Heart left ventricle (tissue), 13 donors: ENCODE data around the gene RASSF5.

ENCODE experiments used
- CTCF ChIP-seq, 12 donors: fragments of 200-600 bp; sonication (generic) in 4 of 12; IDR thresholded peaks; one replicate each; pipeline versions ENCODE4 v1.5.0 to v1.8.0; 2018 to 2022; ENCODE audit warnings: antibody characterized with exemption in 12 of 12, mild to moderate bottlenecking in 5 of 12
- POLR2A ChIP-seq, 2 donors: fragments of 450-650 bp; IDR thresholded peaks; one replicate each; pipeline ENCODE4 v1.6.1; 2017; ENCODE audit warnings: antibody characterized with exemption in 2 of 2, mild to moderate bottlenecking in 2 of 2, moderate library complexity in 2 of 2
- donor health status: ischemic (EF 13 %, LVEDD 7.1; RV severe dilation, severe dysfunction).
- donor health status: DM: no; HTN: yes; CAD: no.
- donor health status: DM: no; HTN: no; CAD: no.
- donor health status: ischemic (EF 25% LVEDD 6.9; RV normal size, moderate dysfunction).
- donor health status: ischemic (EF 25% LVEDD 5.7; RV mildly dilated, moderate dysfunction).
- donor health status: ischemic (EF 35%, LVEDD 5.7; RV mildly dilated, moderate dysfunction).
- donor health status: nonischemic (EF 11% LVEDD 7.7; RV severe dilation, severe dysfunction).
- donor health status: DM: yes; HTN: yes; CAD: no.
- donor health status: PGD.
- donor health status: ischemic (EF 29% LVEDD 5.4; RV normal size, mild dysfunction).
- donor health status: nonischemic (EF 23%, LVEDD 6.1; RV moderate dilation, normal function).

- TF ChIP-seq CTCF (IDR thresholded peaks at IDR 0.05) (no peak), POLR2A (IDR thresholded peaks at IDR 0.05) (no peak)
Measured at GRCh38 chr1:206469411-206469932, 37.9 kb upstream of the RASSF5 start.
